SK-N-SH (cell line): ENCODE data around the gene KMT5C. TPM values are rescaled to one million over a fixed set of nuclear protein-coding genes. Genes with fewer than 3 reads are reported as not detected.

Experiments
- CTCF ChIA-PET: fragments of 300-600, 350-600 bp; formaldehyde crosslinking; extraction: SDS; loops from one replicate; lab custom pipeline; 2021; lab: Yijun Ruan, JAX
- POLR2A ChIA-PET: fragments of 350-600 bp; sonication (Branson Sonifier 250); formaldehyde crosslinking; extraction: SDS; loops from one replicate; lab custom pipeline; 2020; ENCODE audit warnings: antibody characterized with exemption, inconsistent platforms; lab: Yijun Ruan, JAX
- DNase-seq: peaks from one replicate; pipeline ENCODE4 v3.0.0; 2012
- H2AFZ ChIP-seq: fragments of 200-600 bp; sonication (generic); 2 replicates; pipeline ENCODE4 v1.8.1; 2016; ENCODE audit warnings: antibody characterized with exemption, mild to moderate bottlenecking, low read depth
- H3F3A ChIP-seq: fragments of 200-600 bp; sonication (generic); replicated peaks from 2 replicates; pipeline ENCODE3; 2016; ENCODE audit warnings: antibody characterized with exemption, mild to moderate bottlenecking; ENCODE audit not compliant: insufficient read depth
- H3K27ac ChIP-seq, 2 experiments: fragments of 200-500 bp in 1 of 2; fragments of 200-600 bp in 1 of 2; sonication (Bioruptor generic) in 1 of 2; sonication (generic), shearing (Covaris generic) in 1 of 2; 2 replicates each; pipeline versions ENCODE4 v1.5.1 to v1.6.1; 2014 to 2016; ENCODE audit warnings: low read depth in 2 of 2, inconsistent platforms in 1 of 2, low read length in 1 of 2, mild to moderate bottlenecking in 1 of 2, mixed read lengths in 1 of 2
- H3K27me3 ChIP-seq: fragments of 200-600 bp; sonication (generic), shearing (Covaris generic); 2 replicates; pipeline ENCODE4 v1.6.1; 2016; ENCODE audit warnings: mixed run types; ENCODE audit not compliant: insufficient read depth
- H3K36me3 ChIP-seq, 2 experiments: fragments of 200-500 bp in 1 of 2; fragments of 200-600 bp in 1 of 2; sonication (Bioruptor generic) in 1 of 2; sonication (generic) in 1 of 2; replicated peaks in 1 of 2; 2 replicates each; pipeline versions ENCODE3 to v1.5.1; 2014 to 2016; ENCODE audit warnings: low read length in 1 of 2, mild to moderate bottlenecking in 1 of 2; ENCODE audit not compliant: insufficient read depth in 2 of 2, control insufficient read depth in 1 of 2
- H3K4me1 ChIP-seq, 2 experiments: fragments of 200-500 bp in 1 of 2; fragments of 200-600 bp in 1 of 2; sonication (Bioruptor generic) in 1 of 2; sonication (generic), shearing (Covaris generic) in 1 of 2; 2 replicates each; pipeline versions ENCODE4 v1.5.1 to v1.6.1; 2014 to 2016; ENCODE audit warnings: low read depth in 1 of 2, low read length in 1 of 2, mixed run types in 1 of 2; ENCODE audit not compliant: insufficient read depth in 2 of 2, control insufficient read depth in 1 of 2
- H3K4me2 ChIP-seq: fragments of 200-600 bp; sonication (generic), shearing (Covaris generic); 2 replicates; pipeline ENCODE4 v1.6.1; 2017; ENCODE audit warnings: mixed run types
- H3K4me3 ChIP-seq, 2 experiments: fragments of 200-500 bp in 1 of 2; fragments of 200-600 bp in 1 of 2; sonication (Bioruptor generic) in 1 of 2; sonication (generic), shearing (Covaris generic) in 1 of 2; 2 replicates each; pipeline versions ENCODE4 v1.5.1 to v1.8.1; 2014 to 2016; ENCODE audit warnings: low read depth in 2 of 2, inconsistent platforms in 1 of 2, low read length in 1 of 2, mild to moderate bottlenecking in 1 of 2, mixed read lengths in 1 of 2, moderate library complexity in 1 of 2
- H3K79me2 ChIP-seq: fragments of 200-600 bp; sonication (generic); 2 replicates; pipeline ENCODE4 v1.8.1; 2017; ENCODE audit warnings: mild to moderate bottlenecking; ENCODE audit not compliant: insufficient read depth
- H3K9ac ChIP-seq: fragments of 200-600 bp; sonication (generic); 2 replicates; pipeline ENCODE4 v1.6.1; 2017; ENCODE audit warnings: mixed run types
- H3K9me2 ChIP-seq: fragments of 200-600 bp; sonication (generic); 2 replicates; pipeline ENCODE4 v1.6.1; 2017; ENCODE audit warnings: mixed run types
- H3K9me3 ChIP-seq: fragments of 200-600 bp; sonication (generic); 2 replicates; pipeline ENCODE4 v1.6.1; 2017; ENCODE audit warnings: mixed run types, mild to moderate bottlenecking, moderate library complexity
- H4K20me1 ChIP-seq: fragments of 200-600 bp; sonication (generic); 2 replicates; pipeline ENCODE4 v1.6.1; 2017; ENCODE audit warnings: mild to moderate bottlenecking, mixed run types; ENCODE audit not compliant: insufficient read depth
- CTCF ChIP-seq: fragments of 200-600 bp; sonication (generic); IDR thresholded peaks from 2 replicates; pipeline ENCODE4 v1.6.1; 2017; ENCODE audit warnings: antibody characterized with exemption, mild to moderate bottlenecking, moderate library complexity
- EP300 ChIP-seq, 2 experiments: IDR thresholded peaks; 2 replicates each; pipeline versions ENCODE4 v1.4.0 to v1.6.1; 2012; ENCODE audit warnings: borderline replicate concordance in 1 of 2, low read depth in 1 of 2, low read length in 1 of 2
- FOXJ3 ChIP-seq: sonication (generic); formaldehyde crosslinking; IDR thresholded peaks from 2 replicates; pipeline ENCODE4 v1.5.1; 2020; ENCODE audit warnings: mild to moderate bottlenecking, missing genetic modification reagents
- NFIC ChIP-seq: IDR thresholded peaks from 2 replicates; pipeline ENCODE4 v1.4.0; 2012; ENCODE audit warnings: borderline replicate concordance
- NRF1 ChIP-seq: IDR thresholded peaks from 2 replicates; pipeline ENCODE4 v1.6.1; 2012; ENCODE audit warnings: low read depth, mild to moderate bottlenecking, low read length
- POLR2AphosphoS5 ChIP-seq: IDR thresholded peaks from 2 replicates; pipeline ENCODE4 v1.6.1; 2012; ENCODE audit warnings: low read depth, low read length
- RAD21 ChIP-seq: IDR thresholded peaks from 2 replicates; pipeline ENCODE4 v1.6.1; 2012; ENCODE audit warnings: mild to moderate bottlenecking, low read length
- RCOR1 ChIP-seq: fragments of 150-350 bp; IDR thresholded peaks from 2 replicates; pipeline ENCODE4 v1.6.1; 2017; ENCODE audit warnings: antibody characterized with exemption, low read length
- RXRA ChIP-seq: IDR thresholded peaks from 2 replicates; pipeline ENCODE4 v1.4.0; 2012; ENCODE audit warnings: low read depth, mild to moderate bottlenecking, borderline replicate concordance
- SMC3 ChIP-seq: IDR thresholded peaks from 2 replicates; pipeline ENCODE4 v1.6.1; 2012; ENCODE audit warnings: low read depth, low read length, improper control_type of control experiment
- TAF1 ChIP-seq: IDR thresholded peaks from 2 replicates; pipeline ENCODE4 v1.6.1; 2012; ENCODE audit warnings: low read depth, mild to moderate bottlenecking, low read length, moderate library complexity, borderline replicate concordance
- TEAD4 ChIP-seq: IDR thresholded peaks from 2 replicates; pipeline ENCODE4 v1.4.0; 2012; ENCODE audit warnings: mild to moderate bottlenecking, borderline replicate concordance; ENCODE audit not compliant: insufficient read depth
- WGBS: methylation state at CpG from one replicate; pipeline ENCODE4 v1.1.6; 2017; ENCODE audit warnings: low lambda C conversion rate; 5-methylcytosine and 5-hydroxymethylcytosine counted together
- polyA plus RNA-seq, 3 experiments: library from polyadenylated mRNA; depleted of rRNA; stranded (reverse); fragments of >200 nt; gene quantifications; 2 replicates each; pipeline ENCODE4 v1.2.3, GENCODE V29; 2012
- TF ChIP-seq, protein P1 (sequence below): IDR thresholded peaks from 2 replicates; pipeline ENCODE4 v1.4.0; 2012; ENCODE audit warnings: low read depth, borderline replicate concordance

The KMT5C gene
- polyA plus RNA-seq, 1 of the 3 experiments (the other 2 are of a cell fraction): 14.0 TPM

DNA sequence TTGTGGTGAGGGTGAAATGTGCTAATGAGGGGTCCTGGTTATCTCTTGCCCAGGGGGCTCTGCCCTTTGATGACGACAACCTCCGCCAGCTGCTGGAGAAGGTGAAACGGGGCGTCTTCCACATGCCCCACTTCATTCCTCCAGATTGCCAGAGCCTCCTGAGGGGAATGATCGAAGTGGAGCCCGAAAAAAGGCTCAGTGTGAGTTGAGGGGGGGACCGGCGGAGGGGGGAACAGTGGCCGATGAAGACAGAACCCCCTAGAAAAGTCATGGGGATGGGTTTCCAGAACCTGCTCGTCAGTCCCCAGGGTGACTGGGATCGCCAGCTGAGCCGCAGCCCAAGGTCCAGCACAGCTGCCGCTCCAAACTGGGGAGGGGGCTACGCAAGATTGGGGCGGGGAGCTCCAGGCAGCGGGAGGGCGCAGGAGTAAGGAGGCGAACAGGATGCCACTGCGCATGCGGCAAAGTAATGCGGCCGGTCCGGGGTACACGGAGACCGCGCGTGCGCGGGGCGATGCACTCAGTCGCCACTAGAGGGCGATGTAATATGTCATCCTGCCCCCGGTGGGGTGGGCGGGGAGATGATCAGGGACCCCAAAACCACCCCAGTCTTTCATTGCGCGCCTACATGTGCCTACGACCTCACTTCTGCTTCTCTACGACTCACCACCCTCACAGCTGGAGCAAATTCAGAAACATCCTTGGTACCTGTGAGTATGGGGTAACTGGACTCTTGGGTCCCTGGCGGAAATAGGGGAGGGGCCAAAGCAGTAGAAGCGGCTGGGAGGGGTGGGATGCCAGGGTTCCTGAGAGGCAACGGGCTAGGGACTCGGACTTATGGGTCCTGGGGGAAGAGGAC lies 38.0 kb upstream of the KMT5C start:
- POLR2A ChIA-PET: interaction anchor here (1.1 to 2.1 kb wide), 3 partner anchors 8 to 106 kb away, joined by 3 to 8 read pairs (median 4); partner anchors contain the start of gene UBE2S
- H3K9me3 ChIP-seq: no peaks in the 10 kb centered on the region
- H3K9ac ChIP-seq: no peak overlapping the region
- peak overlapping the region in 1 of 2 experiments; percentile 21; a peak in 3 of 4 replicates for H3K4me3 ChIP-seq
- peak overlapping the region; percentile 68; the same call in 1 of the 2 replicates for H2AFZ ChIP-seq
- peaks cover 10 to 35% of the 10 kb centered on the region in 2 experiments for H3K36me3 ChIP-seq
- TF ChIP-seq NRF1: peak; percentile 89
- TF ChIP-seq FOXJ3 (CRISPR knock-in tag): no peak
- TF ChIP-seq NFIC: no peak
- TF ChIP-seq EP300 (IDR thresholded peaks at IDR 0.05; ENCODE audit: borderline replicate concordance in 1 of 2, low read depth in 1 of 2, low read length in 1 of 2): no peak
- TF ChIP-seq, protein P1, sequence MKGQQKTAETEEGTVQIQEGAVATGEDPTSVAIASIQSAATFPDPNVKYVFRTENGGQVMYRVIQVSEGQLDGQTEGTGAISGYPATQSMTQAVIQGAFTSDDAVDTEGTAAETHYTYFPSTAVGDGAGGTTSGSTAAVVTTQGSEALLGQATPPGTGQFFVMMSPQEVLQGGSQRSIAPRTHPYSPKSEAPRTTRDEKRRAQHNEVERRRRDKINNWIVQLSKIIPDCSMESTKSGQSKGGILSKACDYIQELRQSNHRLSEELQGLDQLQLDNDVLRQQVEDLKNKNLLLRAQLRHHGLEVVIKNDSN: no peak
- no peak for TF ChIP-seq RXRA
- peak; percentile 91 for TF ChIP-seq CTCF
- peak; percentile 73 for TF ChIP-seq RAD21
- no peak for TF ChIP-seq RCOR1
- TF ChIP-seq SMC3: peak; percentile 79
- no peak for TF ChIP-seq POLR2AphosphoS5
- TF ChIP-seq TEAD4: no peak
- TF ChIP-seq TAF1: no peak
- H3K4me1 ChIP-seq: peaks cover 0 to 8% of the 10 kb centered on the region in 2 experiments; a peak in 1 of 4 replicates
- peak overlapping the region; percentile 5; the same call in 1 of the 2 replicates for H3K4me2 ChIP-seq
- peak overlapping the region in 1 of 2 experiments; percentile 41; a peak in 1 of 4 replicates for H3K27ac ChIP-seq
- no peaks in the 10 kb centered on the region for H3K79me2 ChIP-seq
- DNase-seq: peak; percentile 99
- no peaks in the 10 kb centered on the region for H3K9me2 ChIP-seq
- no peaks in the 10 kb centered on the region for H4K20me1 ChIP-seq
- CTCF ChIA-PET: interaction anchor here (0.6 to 3.3 kb wide), 61 partner anchors 8 to 330 kb away, joined by 3 to 46 read pairs (median 5); partner anchors contain the start of genes COX6B2, GARIN5B, HSPBP1 and KMT5C
- WGBS: 18% methylated on average over 33 of the region's 42 CpGs
- H3F3A ChIP-seq: no peaks in the 10 kb centered on the region
- H3K27me3 ChIP-seq: no peaks in the 10 kb centered on the region
